Astrocyte (in vitro differentiated cells and primary cell): ENCODE results near the gene BACH2. TPM values are rescaled to one million over a fixed set of nuclear protein-coding genes. Genes with fewer than 3 reads are reported as not detected.

Experiments
- DNase-seq: peaks from one replicate; pipeline ENCODE4 v3.0.0-alpha.2; 2010; ENCODE audit warnings: low read depth
- FAIRE-seq: peaks from 2 replicates; lab custom pipeline; 2011; peaks lifted over from hg19 to GRCh38; lab: Jason Lieb, UNC
- H2AFZ ChIP-seq: 2 replicates; pipeline ENCODE4 v1.6.0; 2012; ENCODE audit warnings: low read depth, low read length, inconsistent platforms
- H3K27ac ChIP-seq: 2 replicates; pipeline ENCODE4 v1.5.1; 2011; ENCODE audit warnings: low read depth, low read length, inconsistent platforms
- H3K27me3 ChIP-seq: 2 replicates; pipeline ENCODE4 v1.6.0; 2011; ENCODE audit warnings: low read length, inconsistent platforms; ENCODE audit not compliant: insufficient read depth
- H3K36me3 ChIP-seq: 2 replicates; pipeline ENCODE4 v1.5.1; 2011; ENCODE audit warnings: low read length, inconsistent platforms; ENCODE audit not compliant: insufficient read depth
- H3K4me1 ChIP-seq: 2 replicates; pipeline ENCODE4 v1.5.1; 2011; ENCODE audit warnings: low read length, inconsistent platforms; ENCODE audit not compliant: insufficient read depth
- H3K4me2 ChIP-seq: 2 replicates; pipeline ENCODE4 v1.6.0; 2012; ENCODE audit warnings: low read length, inconsistent platforms
- H3K4me3 ChIP-seq: 2 replicates; pipeline ENCODE4 v1.5.1; 2011; ENCODE audit warnings: low read depth, mild to moderate bottlenecking, low read length, inconsistent platforms; ENCODE audit not compliant: insufficient read depth
- H3K79me2 ChIP-seq: 2 replicates; pipeline ENCODE4 v1.6.0; 2012; ENCODE audit warnings: mild to moderate bottlenecking, low read length, inconsistent platforms; ENCODE audit not compliant: insufficient read depth
- H3K9ac ChIP-seq: 2 replicates; pipeline ENCODE4 v1.6.0; 2012; ENCODE audit warnings: mild to moderate bottlenecking, low read length, inconsistent platforms
- H3K9me3 ChIP-seq: 2 replicates; pipeline ENCODE4 v1.5.1; 2012; ENCODE audit warnings: low read depth, mild to moderate bottlenecking, low read length, inconsistent platforms; ENCODE audit not compliant: insufficient read depth
- H4K20me1 ChIP-seq: 2 replicates; pipeline ENCODE4 v1.6.0; 2012; ENCODE audit warnings: low read length, inconsistent platforms; ENCODE audit not compliant: insufficient read depth
- H3K27ac Mint-ChIP-seq: one replicate; pipeline ENCODE4 v1.8.0; 2021; ENCODE audit warnings: mild to moderate bottlenecking, mixed read lengths; ENCODE audit not compliant: unreplicated experiment
- H3K27me3 Mint-ChIP-seq: one replicate; pipeline ENCODE4 v1.8.0; 2021; ENCODE audit warnings: low read depth, mixed read lengths; ENCODE audit not compliant: unreplicated experiment
- H3K36me3 Mint-ChIP-seq: one replicate; pipeline ENCODE4 v1.8.0; 2021; ENCODE audit warnings: low read depth, mixed read lengths; ENCODE audit not compliant: unreplicated experiment
- H3K4me1 Mint-ChIP-seq: one replicate; pipeline ENCODE4 v1.8.0; 2021; ENCODE audit warnings: low read depth, mixed read lengths; ENCODE audit not compliant: unreplicated experiment
- H3K4me3 Mint-ChIP-seq: one replicate; pipeline ENCODE4 v1.8.0; 2021; ENCODE audit warnings: mild to moderate bottlenecking, moderate library complexity, mixed read lengths; ENCODE audit not compliant: unreplicated experiment
- H3K9me3 Mint-ChIP-seq: one replicate; pipeline ENCODE4 v1.8.0; 2021; ENCODE audit warnings: mild to moderate bottlenecking, mixed read lengths; ENCODE audit not compliant: unreplicated experiment
- EZH2 ChIP-seq: IDR thresholded peaks from 2 replicates; pipeline ENCODE4 v1.6.1; 2012; ENCODE audit warnings: mild to moderate bottlenecking, low read length, inconsistent platforms; ENCODE audit not compliant: insufficient read depth
- total RNA-seq: library from RNA; stranded (reverse); gene quantifications from 2 replicates; pipeline ENCODE4 v1.2.1, GENCODE V29; 2021
- TF ChIP-seq, protein P1 (sequence below): IDR thresholded peaks from 2 replicates; pipeline ENCODE4 v1.5.1; 2011; ENCODE audit warnings: low read depth, mild to moderate bottlenecking, inconsistent platforms, low read length, moderate library complexity; ENCODE audit not compliant: insufficient read depth

Gene BACH2
- total RNA-seq, 1 donor from 2014 or later = 17.5 TPM

DNA sequence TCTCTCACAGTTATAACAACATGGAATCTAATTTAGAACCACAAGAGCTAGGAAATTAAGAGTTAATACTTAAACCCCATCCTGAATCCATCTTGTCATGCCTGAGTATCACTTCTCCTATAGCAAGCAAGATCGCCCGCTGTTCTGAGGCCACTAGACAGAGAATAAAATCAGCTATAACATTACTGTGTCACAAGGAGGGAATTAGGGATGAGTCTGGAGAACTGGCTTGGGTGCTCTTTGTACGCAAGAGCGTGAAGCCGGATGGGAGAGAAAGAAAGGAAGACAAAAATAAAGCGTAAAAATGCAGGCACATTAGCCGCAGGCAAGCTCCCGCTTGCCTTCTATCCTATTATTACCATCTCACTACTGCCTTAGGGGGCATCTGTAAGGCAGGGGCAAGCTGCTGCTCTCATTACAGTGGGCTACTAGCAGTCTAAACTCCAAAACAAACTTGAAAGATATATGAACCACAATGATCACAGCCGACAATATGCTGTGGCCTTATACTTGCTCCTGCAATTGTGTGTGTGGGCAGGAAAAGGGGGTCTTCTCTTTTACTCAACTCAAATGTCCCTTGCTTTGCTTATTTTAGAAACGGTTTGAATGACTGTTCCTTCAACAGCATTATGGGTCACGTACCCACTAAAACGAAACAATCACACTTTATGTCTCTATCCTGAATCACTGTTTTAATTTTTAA, 320.5 kb downstream of the BACH2 start:
- Mint-ChIP-seq H3K9me3 (no peaks in the 10 kb centered on the region), H3K36me3 (no peaks in the 10 kb centered on the region), H3K27ac (no peak overlapping the region), H3K4me1 (peaks cover 2% of the 10 kb centered on the region), H3K4me3 (no peak overlapping the region), H3K27me3 (no peaks in the 10 kb centered on the region)
- DNase-seq (no peak), FAIRE-seq (no peak)
- H4K20me1 ChIP-seq = no peaks in the 10 kb centered on the region
- no peak overlapping the region for H3K4me3 ChIP-seq
- peaks cover 7% of the 10 kb centered on the region for H3K4me1 ChIP-seq
- no peak overlapping the region for H2AFZ ChIP-seq
- H3K4me2 ChIP-seq = peak overlapping the region; percentile 21
- H3K27me3 ChIP-seq = peaks cover 3% of the 10 kb centered on the region
- H3K27ac ChIP-seq = no peak overlapping the region
- TF ChIP-seq, protein P1, sequence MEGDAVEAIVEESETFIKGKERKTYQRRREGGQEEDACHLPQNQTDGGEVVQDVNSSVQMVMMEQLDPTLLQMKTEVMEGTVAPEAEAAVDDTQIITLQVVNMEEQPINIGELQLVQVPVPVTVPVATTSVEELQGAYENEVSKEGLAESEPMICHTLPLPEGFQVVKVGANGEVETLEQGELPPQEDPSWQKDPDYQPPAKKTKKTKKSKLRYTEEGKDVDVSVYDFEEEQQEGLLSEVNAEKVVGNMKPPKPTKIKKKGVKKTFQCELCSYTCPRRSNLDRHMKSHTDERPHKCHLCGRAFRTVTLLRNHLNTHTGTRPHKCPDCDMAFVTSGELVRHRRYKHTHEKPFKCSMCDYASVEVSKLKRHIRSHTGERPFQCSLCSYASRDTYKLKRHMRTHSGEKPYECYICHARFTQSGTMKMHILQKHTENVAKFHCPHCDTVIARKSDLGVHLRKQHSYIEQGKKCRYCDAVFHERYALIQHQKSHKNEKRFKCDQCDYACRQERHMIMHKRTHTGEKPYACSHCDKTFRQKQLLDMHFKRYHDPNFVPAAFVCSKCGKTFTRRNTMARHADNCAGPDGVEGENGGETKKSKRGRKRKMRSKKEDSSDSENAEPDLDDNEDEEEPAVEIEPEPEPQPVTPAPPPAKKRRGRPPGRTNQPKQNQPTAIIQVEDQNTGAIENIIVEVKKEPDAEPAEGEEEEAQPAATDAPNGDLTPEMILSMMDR = no peak
- TF ChIP-seq EZH2 = no peak
- H3K79me2 ChIP-seq = no peaks in the 10 kb centered on the region
- no peaks in the 10 kb centered on the region for H3K36me3 ChIP-seq
- H3K9ac ChIP-seq = no peak overlapping the region
- no peaks in the 10 kb centered on the region for H3K9me3 ChIP-seq

DNA sequence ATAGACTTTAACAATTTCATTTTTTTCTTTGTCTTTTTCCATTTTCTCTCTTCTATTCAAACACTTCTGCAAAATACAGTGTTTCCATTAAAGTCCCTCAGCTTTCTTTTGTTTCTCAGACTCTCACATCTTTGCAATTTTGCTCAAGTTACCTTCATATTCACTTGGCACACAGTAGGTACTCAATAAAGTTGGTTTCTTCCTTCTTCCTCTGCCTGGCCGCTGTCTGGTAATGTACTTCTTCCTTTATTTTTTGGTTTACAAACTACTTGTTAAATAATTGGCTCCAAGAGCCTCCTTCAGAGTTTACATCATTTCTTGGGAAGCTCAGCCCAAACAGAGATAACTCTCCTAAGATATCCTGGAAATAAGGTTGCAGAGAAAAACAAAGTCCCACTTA, 321.3 kb downstream of the BACH2 start:
- Mint-ChIP-seq H3K4me1 (peaks cover 2% of the 10 kb centered on the region), H3K36me3 (no peaks in the 10 kb centered on the region), H3K4me3 (no peak overlapping the region), H3K27me3 (no peaks in the 10 kb centered on the region), H3K27ac (no peak overlapping the region), H3K9me3 (no peaks in the 10 kb centered on the region)
- no peak overlapping the region for H2AFZ ChIP-seq
- no peaks in the 10 kb centered on the region for H4K20me1 ChIP-seq
- no peak overlapping the region for H3K27ac ChIP-seq
- no peak for DNase-seq
- no peaks in the 10 kb centered on the region for H3K79me2 ChIP-seq
- H3K36me3 ChIP-seq = no peaks in the 10 kb centered on the region
- H3K9me3 ChIP-seq = no peaks in the 10 kb centered on the region
- no peak overlapping the region for H3K9ac ChIP-seq
- FAIRE-seq = peak; percentile 41
- H3K4me1 ChIP-seq = peaks cover 13% of the 10 kb centered on the region
- H3K27me3 ChIP-seq = peaks cover 3% of the 10 kb centered on the region
- TF ChIP-seq, protein P1 = no peak
- TF ChIP-seq EZH2 = no peak
- H3K4me3 ChIP-seq = no peak overlapping the region
- no peak overlapping the region for H3K4me2 ChIP-seq

DNA sequence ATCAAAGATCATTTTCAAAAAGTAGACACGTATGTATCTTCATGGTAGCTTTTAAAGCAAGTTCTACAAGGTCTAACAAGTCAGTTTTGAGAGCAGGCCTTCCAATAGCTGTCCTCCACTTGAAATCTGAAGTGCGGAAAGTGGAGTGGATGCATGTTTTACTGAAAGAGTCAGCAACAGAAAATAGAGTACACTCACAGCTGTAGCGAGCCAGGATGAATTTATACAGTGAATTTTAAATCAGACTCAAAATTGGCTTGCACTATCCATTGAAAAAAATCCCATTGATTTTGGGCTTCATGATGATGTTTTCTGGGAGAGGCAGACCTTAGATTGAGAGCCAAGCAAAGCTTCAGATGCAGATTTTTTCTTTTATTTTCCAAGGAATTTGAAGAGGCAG, 321.8 kb downstream of the BACH2 start:
- no peaks in the 10 kb centered on the region for H4K20me1 ChIP-seq
- H3K4me1 Mint-ChIP-seq = peaks cover 2% of the 10 kb centered on the region
- FAIRE-seq = no peak
- no peak overlapping the region for H3K4me2 ChIP-seq
- no peak overlapping the region for H3K27ac Mint-ChIP-seq
- H3K79me2 ChIP-seq = no peaks in the 10 kb centered on the region
- H3K4me3 ChIP-seq = no peak overlapping the region
- H3K36me3 Mint-ChIP-seq = no peaks in the 10 kb centered on the region
- H3K9me3 ChIP-seq = no peaks in the 10 kb centered on the region
- H3K27me3 Mint-ChIP-seq = no peaks in the 10 kb centered on the region
- no peak overlapping the region for H3K27ac ChIP-seq
- H3K9me3 Mint-ChIP-seq = no peaks in the 10 kb centered on the region
- DNase-seq = no peak
- H3K4me3 Mint-ChIP-seq = no peak overlapping the region
- H3K27me3 ChIP-seq = peaks cover 3% of the 10 kb centered on the region
- TF ChIP-seq, protein P1 = no peak
- TF ChIP-seq EZH2 = no peak
- H3K36me3 ChIP-seq = no peaks in the 10 kb centered on the region
- H3K4me1 ChIP-seq = peaks cover 13% of the 10 kb centered on the region
- no peak overlapping the region for H3K9ac ChIP-seq
- no peak overlapping the region for H2AFZ ChIP-seq
